Tibial artery (tissue), 4 donors: Measurements from ENCODE around the gene DBF4B.
A peak's percentile ranks its signal among the peaks of the same experiment; 100 is the strongest.

Experiments
- DNase-seq, 2 donors: peaks; one replicate each; pipeline ENCODE4 v3.0.0-alpha.2; 2019
- H3K27ac ChIP-seq, 2 donors: fragments of 200-600 bp; sonication (generic) in 1 of 2; 1 replicate in 1 of 2; 2 replicates in 1 of 2; pipeline ENCODE4 v1.5.1; 2018 to 2019; ENCODE audit warnings: mild to moderate bottlenecking in 1 of 2
- H3K27me3 ChIP-seq, 2 donors: fragments of 200-600 bp; sonication (generic) in 1 of 2; one replicate each; pipeline versions ENCODE4 v1.5.1 to v1.6.0; 2016 to 2019
- H3K36me3 ChIP-seq, 3 donors: fragments of 200-600 bp; sonication (generic) in 2 of 3; one replicate each; pipeline ENCODE4 v1.5.1; 2016 to 2019; ENCODE audit warnings: mild to moderate bottlenecking in 2 of 3
- H3K4me1 ChIP-seq, 4 donors: fragments of 200-600 bp; sonication (generic) in 2 of 4; 1 replicate in 3 of 4; 2 replicates in 1 of 4; pipeline ENCODE4 v1.5.1; 2016 to 2019
- H3K4me3 ChIP-seq, 2 donors: fragments of 200-600 bp; sonication (generic) in 1 of 2; 1 replicate in 1 of 2; 2 replicates in 1 of 2; pipeline ENCODE4 v1.5.1; 2018 to 2019; ENCODE audit warnings: mild to moderate bottlenecking in 2 of 2
- H3K9me3 ChIP-seq, 3 donors: fragments of 200-600 bp; sonication (generic) in 1 of 3; one replicate each; pipeline ENCODE4 v1.5.1; 2016 to 2019
- intact Hi-C: fragments of 100-400 bp; cut with DNase I; formaldehyde crosslinking; loops from one replicate; pipeline ENCODE4 v1.15.0; 2023; ENCODE audit warnings: low total_unique reads
- TF ChIP-seq, protein P1 (sequence below), 2 experiments: fragments of 200-600 bp in 1 of 2; fragments of 450-650 bp in 1 of 2; IDR thresholded peaks; one replicate each; pipeline ENCODE4 v1.5.1; 2017 to 2019; ENCODE audit warnings: antibody characterized with exemption in 2 of 2, mild to moderate bottlenecking in 1 of 2, moderate library complexity in 1 of 2

Gene DBF4B

GRCh38 chr17:44785921-44786320 lies 77.5 kb downstream of the DBF4B start:
- H3K27ac ChIP-seq = peak overlapping the region; percentile 43 to 49
- intact Hi-C loops = no loop called here
- no peaks in the 10 kb centered on the region for H3K27me3 ChIP-seq
- no peaks in the 10 kb centered on the region for H3K36me3 ChIP-seq
- no peaks in the 10 kb centered on the region for H3K9me3 ChIP-seq
- H3K4me3 ChIP-seq = no peak overlapping the region
- TF ChIP-seq, protein P1, sequence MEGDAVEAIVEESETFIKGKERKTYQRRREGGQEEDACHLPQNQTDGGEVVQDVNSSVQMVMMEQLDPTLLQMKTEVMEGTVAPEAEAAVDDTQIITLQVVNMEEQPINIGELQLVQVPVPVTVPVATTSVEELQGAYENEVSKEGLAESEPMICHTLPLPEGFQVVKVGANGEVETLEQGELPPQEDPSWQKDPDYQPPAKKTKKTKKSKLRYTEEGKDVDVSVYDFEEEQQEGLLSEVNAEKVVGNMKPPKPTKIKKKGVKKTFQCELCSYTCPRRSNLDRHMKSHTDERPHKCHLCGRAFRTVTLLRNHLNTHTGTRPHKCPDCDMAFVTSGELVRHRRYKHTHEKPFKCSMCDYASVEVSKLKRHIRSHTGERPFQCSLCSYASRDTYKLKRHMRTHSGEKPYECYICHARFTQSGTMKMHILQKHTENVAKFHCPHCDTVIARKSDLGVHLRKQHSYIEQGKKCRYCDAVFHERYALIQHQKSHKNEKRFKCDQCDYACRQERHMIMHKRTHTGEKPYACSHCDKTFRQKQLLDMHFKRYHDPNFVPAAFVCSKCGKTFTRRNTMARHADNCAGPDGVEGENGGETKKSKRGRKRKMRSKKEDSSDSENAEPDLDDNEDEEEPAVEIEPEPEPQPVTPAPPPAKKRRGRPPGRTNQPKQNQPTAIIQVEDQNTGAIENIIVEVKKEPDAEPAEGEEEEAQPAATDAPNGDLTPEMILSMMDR (IDR thresholded peaks at IDR 0.05) = no peak
- DNase-seq = no peak
- H3K4me1 ChIP-seq = peaks cover 0 to 45% (median 21%) of the 10 kb centered on the region in 4 donors

DNA sequence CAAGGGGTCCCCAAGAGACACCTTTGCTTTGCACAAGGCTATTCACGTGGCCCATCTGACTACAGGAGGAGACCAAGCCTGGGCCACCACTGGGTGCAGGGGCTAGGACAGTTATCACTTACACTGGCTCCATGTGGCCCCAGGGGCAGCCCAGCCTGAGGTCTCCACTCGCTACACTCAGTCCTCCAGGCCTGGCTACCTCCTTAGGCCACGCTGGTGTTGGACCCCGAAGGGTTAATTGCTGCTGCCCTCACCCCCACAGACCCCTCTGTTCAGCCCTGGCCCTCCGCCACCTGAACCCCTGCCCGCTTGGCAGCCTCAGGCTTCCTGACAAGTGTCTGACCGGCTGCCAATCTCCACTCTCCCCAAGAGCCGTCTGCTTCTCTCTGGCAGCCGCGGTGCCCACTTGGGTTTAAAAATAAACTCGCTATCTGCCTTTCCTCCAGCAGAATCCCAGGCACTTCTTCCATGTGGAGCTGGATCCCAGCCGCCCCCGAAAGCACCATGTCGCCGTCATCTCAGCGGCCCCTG lies 78.2 kb downstream of the DBF4B start:
- H3K4me3 ChIP-seq = no peak overlapping the region
- TF ChIP-seq, protein P1 (IDR thresholded peaks at IDR 0.05) = no peak

GRCh38 chr17:44787271-44787940 lies 78.9 kb downstream of the DBF4B start:
- no peaks in the 10 kb centered on the region for H3K36me3 ChIP-seq
- TF ChIP-seq, protein P1 (IDR thresholded peaks at IDR 0.05) = no peak
- no peaks in the 10 kb centered on the region for H3K9me3 ChIP-seq
- peak overlapping the region in 1 of 2 donors; percentile 13 for H3K4me3 ChIP-seq
- H3K27ac ChIP-seq = peak overlapping the region; percentile 43 to 49
- peaks cover 0 to 35% (median 13%) of the 10 kb centered on the region in 4 donors for H3K4me1 ChIP-seq
- intact Hi-C loops = no loop called here
- H3K27me3 ChIP-seq = no peaks in the 10 kb centered on the region
- no peak for DNase-seq

More for the DNA sequence above, 78.2 kb downstream of the DBF4B start:
- Histone ChIP-seq H3K27me3 (no peaks in the 10 kb centered on the region), H3K27ac (peak overlapping the region; percentile 43 to 49), H3K4me1 (peaks cover 0 to 43% (median 19%) of the 10 kb centered on the region in 4 donors), H3K9me3 (no peaks in the 10 kb centered on the region), H3K36me3 (no peaks in the 10 kb centered on the region)
- DNase-seq = peak in 1 of 2 donors; percentile 67
- intact Hi-C loops = no loop called here

GRCh38 chr17:44788139-44788538 lies 79.7 kb downstream of the DBF4B start:
- no peaks in the 10 kb centered on the region for H3K27me3 ChIP-seq
- no peaks in the 10 kb centered on the region for H3K9me3 ChIP-seq
- no peak overlapping the region for H3K27ac ChIP-seq
- TF ChIP-seq, protein P1 (IDR thresholded peaks at IDR 0.05) = no peak
- intact Hi-C loops = no loop called here
- no peak overlapping the region for H3K4me3 ChIP-seq
- H3K4me1 ChIP-seq = peaks cover 0 to 28% (median 12%) of the 10 kb centered on the region in 4 donors
- DNase-seq = peak in 1 of 2 donors; percentile 37
- H3K36me3 ChIP-seq = no peaks in the 10 kb centered on the region

- Histone ChIP-seq H3K4me3 (no peak overlapping the region), H3K36me3 (no peaks in the 10 kb centered on the region)
Observed at GRCh38 chr17:44792276-44792675, 83.8 kb downstream of the DBF4B start.

More at GRCh38 chr17:44792276-44792675, 83.8 kb downstream of the DBF4B start:
- peak in 1 of 2 donors; percentile 16 for DNase-seq
- Histone ChIP-seq H3K4me1 (peaks cover 0 to 39% (median 18%) of the 10 kb centered on the region in 4 donors), H3K9me3 (no peaks in the 10 kb centered on the region), H3K27ac (no peak overlapping the region), H3K27me3 (no peaks in the 10 kb centered on the region)
- TF ChIP-seq, protein P1 (IDR thresholded peaks at IDR 0.05) = no peak
- intact Hi-C loops = no loop called here
